Neuronal stem cell (in vitro differentiated cells): ENCODE data around the gene GPBP1.
A peak's percentile ranks its signal among the peaks of the same experiment; 100 is the strongest.
"Not testable (repeated sequence)": the region's sequence is repeated elsewhere in the genome, so short reads cannot be mapped to it uniquely, and the experiment has no call there.

ENCODE experiments used
- DNase-seq: peaks from one replicate; pipeline ENCODE4 v3.0.0-alpha.2; 2013; ENCODE audit warnings: low spot score
- H2AFZ ChIP-seq: one replicate; pipeline ENCODE4 v1.6.1; 2013; ENCODE audit warnings: mild to moderate bottlenecking, low read length, inconsistent platforms
- H2AK5ac ChIP-seq: 2 replicates; pipeline ENCODE4 v1.6.1; 2013; ENCODE audit warnings: low read depth, mild to moderate bottlenecking, inconsistent platforms, low read length, moderate library complexity, mixed read lengths
- H2BK120ac ChIP-seq: 2 replicates; pipeline ENCODE4 v1.6.1; 2013; ENCODE audit warnings: low read depth, mild to moderate bottlenecking, inconsistent platforms, low read length, moderate library complexity, mixed read lengths
- H2BK12ac ChIP-seq: one replicate; pipeline ENCODE4 v1.6.1; 2013; ENCODE audit warnings: low read length, inconsistent platforms
- H2BK15ac ChIP-seq: 2 replicates; pipeline ENCODE4 v1.6.1; 2013; ENCODE audit warnings: mild to moderate bottlenecking, low read length, inconsistent platforms, mixed read lengths
- H2BK5ac ChIP-seq: one replicate; pipeline ENCODE4 v1.6.1; 2013; ENCODE audit warnings: inconsistent platforms, mild to moderate bottlenecking, low read length, moderate library complexity
- H3K14ac ChIP-seq: one replicate; pipeline ENCODE4 v1.6.1; 2013; ENCODE audit warnings: low read length, inconsistent platforms
- H3K18ac ChIP-seq: 2 replicates; pipeline ENCODE4 v1.6.1; 2013; ENCODE audit warnings: low read length, inconsistent platforms
- H3K23ac ChIP-seq: 2 replicates; pipeline ENCODE4 v1.6.1; 2013; ENCODE audit warnings: low read depth, mild to moderate bottlenecking, mixed read lengths, low read length, inconsistent platforms; ENCODE audit not compliant: poor library complexity
- H3K27ac ChIP-seq: replicated peaks from 3 replicates; pipeline ENCODE4 v1.5.1; 2013; ENCODE audit warnings: low read length, inconsistent platforms
- H3K27me3 ChIP-seq, 3 experiments: 2 replicates each; pipeline ENCODE4 v1.6.1; 2013; ENCODE audit warnings: low read length in 3 of 3, mild to moderate bottlenecking in 2 of 3, inconsistent platforms in 1 of 3, low read depth in 1 of 3, mixed read lengths in 1 of 3, moderate library complexity in 1 of 3; ENCODE audit not compliant: control insufficient read depth in 3 of 3, insufficient read depth in 3 of 3
- H3K36me3 ChIP-seq, 2 donors: replicated peaks in 1 of 2; 2 replicates each; pipeline ENCODE4 v1.6.1; 2013; ENCODE audit warnings: low read length in 2 of 2; ENCODE audit not compliant: control insufficient read depth in 2 of 2, insufficient read depth in 2 of 2
- H3K4ac ChIP-seq: 2 replicates; pipeline ENCODE4 v1.6.1; 2013; ENCODE audit warnings: inconsistent platforms, mild to moderate bottlenecking, low read length, moderate library complexity
- H3K4me1 ChIP-seq, 2 donors: 1 replicate in 1 of 2; 2 replicates in 1 of 2; pipeline ENCODE4 v1.6.1; 2013; ENCODE audit warnings: low read length in 2 of 2, low read depth in 1 of 2; ENCODE audit not compliant: control insufficient read depth in 2 of 2, insufficient read depth in 1 of 2
- H3K4me2 ChIP-seq: one replicate; pipeline ENCODE4 v1.6.1; 2013; ENCODE audit warnings: mild to moderate bottlenecking, low read length, inconsistent platforms; ENCODE audit not compliant: insufficient read depth, poor library complexity, severe bottlenecking
- H3K4me3 ChIP-seq, 2 donors: 2 replicates each; pipeline ENCODE4 v1.5.1; 2013; ENCODE audit warnings: low read length in 2 of 2, mild to moderate bottlenecking in 2 of 2, inconsistent platforms in 1 of 2, moderate library complexity in 1 of 2
- H3K79me1 ChIP-seq: one replicate; pipeline ENCODE4 v1.6.1; 2013; ENCODE audit warnings: low read depth, mild to moderate bottlenecking, inconsistent platforms, low read length, moderate library complexity
- H3K9ac ChIP-seq: one replicate; pipeline ENCODE4 v1.6.1; 2013; ENCODE audit warnings: mild to moderate bottlenecking, low read depth, low read length, inconsistent platforms; ENCODE audit not compliant: poor library complexity
- H3K9me3 ChIP-seq, 2 donors: replicated peaks in 1 of 2; 2 replicates each; pipeline versions ENCODE3 to v1.6.1; 2013; ENCODE audit warnings: low read length in 2 of 2, mild to moderate bottlenecking in 2 of 2, inconsistent platforms in 1 of 2, low read depth in 1 of 2, mixed read lengths in 1 of 2, moderate library complexity in 1 of 2; ENCODE audit not compliant: control insufficient read depth in 2 of 2, insufficient read depth in 1 of 2
- H4K8ac ChIP-seq: one replicate; pipeline ENCODE4 v1.6.1; 2013; ENCODE audit warnings: low read depth, mild to moderate bottlenecking, inconsistent platforms, low read length, moderate library complexity
- H4K91ac ChIP-seq: one replicate; pipeline ENCODE4 v1.6.1; 2013; ENCODE audit warnings: low read length, low read depth, mild to moderate bottlenecking, inconsistent platforms; ENCODE audit not compliant: poor library complexity
- WGBS, 2 donors: extraction: QIAGEN DNeasy Blood & Tissue Kit; methylation state at CpG; one replicate each; pipeline ENCODE4 v1.1.7; 2013; ENCODE audit warnings: missing lambda C conversion rate in 2 of 2, mixed read lengths in 1 of 2; ENCODE audit not compliant: insufficient read length in 2 of 2, insufficient replicate concordance in 1 of 2; ENCODE audit errors: extremely low coverage in 2 of 2; 5-methylcytosine and 5-hydroxymethylcytosine counted together

The GPBP1 gene

GRCh38 chr5:57176350-57176857 lies 2.5 kb downstream of the GPBP1 start:
- Histone ChIP-seq H3K14ac (no peak overlapping the region), H3K9me3 (no peaks in the 10 kb centered on the region), H2BK12ac (no peak overlapping the region), H2AK5ac (no peak overlapping the region), H3K27ac (no peak overlapping the region), H2BK5ac (no peak overlapping the region), H3K4me2 (peak overlapping the region; percentile 43), H3K23ac (no peak overlapping the region), H3K27me3 (no peaks in the 10 kb centered on the region), H2BK120ac (no peak overlapping the region), H4K91ac (no peak overlapping the region), H2BK15ac (no peak overlapping the region), H3K36me3 (peaks cover 2 to 56% of the 10 kb centered on the region in 2 donors), H3K4me1 (peaks cover 4 to 7% of the 10 kb centered on the region in 2 donors), H3K9ac (no peak overlapping the region), H2AFZ (no peak overlapping the region), H3K18ac (no peak overlapping the region), H3K4ac (no peak overlapping the region), H3K79me1 (no peaks in the 10 kb centered on the region), H4K8ac (no peak overlapping the region), H3K4me3 (peak overlapping the region; percentile 55 to 99)
- DNase-seq: no peak
- no CpG with 5 or more reads among the region's 7 CpGs for WGBS, 2 donors

DNA sequence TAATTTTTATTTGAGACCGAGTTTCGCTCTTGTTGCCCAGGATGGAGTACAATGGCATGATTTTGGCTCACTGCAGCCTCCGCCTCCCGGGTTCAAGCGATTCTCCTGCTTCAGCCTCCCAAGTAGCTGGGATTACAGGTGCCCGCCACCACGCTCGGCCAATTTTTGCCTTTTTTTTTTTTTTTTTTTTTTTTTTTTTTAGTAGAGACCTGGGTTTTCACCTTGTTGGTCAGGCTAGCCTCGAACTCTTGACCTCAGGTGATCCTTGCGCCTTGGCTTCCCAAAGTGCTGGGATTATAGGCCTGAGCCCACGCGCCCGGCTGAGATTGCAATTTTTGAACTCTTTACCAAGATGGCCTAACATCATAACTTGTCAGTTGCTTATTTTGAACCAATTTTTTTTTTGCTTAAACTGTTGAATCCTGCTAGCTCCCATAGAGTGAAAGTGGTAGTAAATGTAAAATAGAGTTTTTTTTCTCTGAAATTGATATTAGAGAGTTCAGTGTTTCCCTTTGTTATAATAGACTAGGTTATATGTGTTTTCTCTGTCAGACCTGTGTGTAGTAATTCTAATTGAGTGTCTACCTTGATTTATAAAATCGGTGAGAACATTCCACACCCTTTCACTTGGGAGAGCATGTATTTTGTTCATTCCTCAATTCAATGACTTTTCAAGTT lies 3.8 kb downstream of the GPBP1 start:
- H3K4me3 ChIP-seq: peak overlapping the region in 1 of 2 donors; percentile 17
- no peak overlapping the region for H3K27ac ChIP-seq
- H2BK120ac ChIP-seq: no peak overlapping the region
- no peaks in the 10 kb centered on the region for H3K79me1 ChIP-seq
- H3K23ac ChIP-seq: no peak overlapping the region
- H2AFZ ChIP-seq: no peak overlapping the region
- no peak overlapping the region for H3K9ac ChIP-seq
- H3K18ac ChIP-seq: no peak overlapping the region
- H3K36me3 ChIP-seq: peaks cover 2 to 65% of the 10 kb centered on the region in 2 donors
- H2AK5ac ChIP-seq: no peak overlapping the region
- H4K8ac ChIP-seq: no peak overlapping the region
- H4K91ac ChIP-seq: no peak overlapping the region
- peak overlapping the region; percentile 25 for H3K4me2 ChIP-seq
- no peak overlapping the region for H2BK15ac ChIP-seq
- WGBS, 2 donors: no CpG with 5 or more reads among the region's 14 CpGs
- H2BK5ac ChIP-seq: no peak overlapping the region
- H3K4me1 ChIP-seq: peaks cover 2 to 3% of the 10 kb centered on the region in 2 donors
- no peaks in the 10 kb centered on the region for H3K27me3 ChIP-seq
- no peak overlapping the region for H3K4ac ChIP-seq
- no peak overlapping the region for H3K14ac ChIP-seq
- H2BK12ac ChIP-seq: no peak overlapping the region
- H3K9me3 ChIP-seq: no peaks in the 10 kb centered on the region
- no peak for DNase-seq

- not testable (repeated sequence) for H2BK5ac ChIP-seq, H2BK15ac ChIP-seq, H3K9me3 ChIP-seq, H3K27me3 ChIP-seq, DNase-seq, H3K79me1 ChIP-seq, H3K23ac ChIP-seq, H2AFZ ChIP-seq, H3K4ac ChIP-seq, H3K18ac ChIP-seq, H4K91ac ChIP-seq, H4K8ac ChIP-seq, H2BK12ac ChIP-seq, H3K9ac ChIP-seq, H3K4me3 ChIP-seq, H3K27ac ChIP-seq, H2AK5ac ChIP-seq, H3K4me1 ChIP-seq, H2BK120ac ChIP-seq, H3K14ac ChIP-seq
- peaks cover 2 to 67% of the 10 kb centered on the region in 2 donors for H3K36me3 ChIP-seq
- WGBS, 2 donors: no CpG with 5 or more reads among the region's 12 CpGs
- peak overlapping the region; percentile 11 for H3K4me2 ChIP-seq
Measured at GRCh38 chr5:57178238-57178637, 4.4 kb downstream of the GPBP1 start.

DNA sequence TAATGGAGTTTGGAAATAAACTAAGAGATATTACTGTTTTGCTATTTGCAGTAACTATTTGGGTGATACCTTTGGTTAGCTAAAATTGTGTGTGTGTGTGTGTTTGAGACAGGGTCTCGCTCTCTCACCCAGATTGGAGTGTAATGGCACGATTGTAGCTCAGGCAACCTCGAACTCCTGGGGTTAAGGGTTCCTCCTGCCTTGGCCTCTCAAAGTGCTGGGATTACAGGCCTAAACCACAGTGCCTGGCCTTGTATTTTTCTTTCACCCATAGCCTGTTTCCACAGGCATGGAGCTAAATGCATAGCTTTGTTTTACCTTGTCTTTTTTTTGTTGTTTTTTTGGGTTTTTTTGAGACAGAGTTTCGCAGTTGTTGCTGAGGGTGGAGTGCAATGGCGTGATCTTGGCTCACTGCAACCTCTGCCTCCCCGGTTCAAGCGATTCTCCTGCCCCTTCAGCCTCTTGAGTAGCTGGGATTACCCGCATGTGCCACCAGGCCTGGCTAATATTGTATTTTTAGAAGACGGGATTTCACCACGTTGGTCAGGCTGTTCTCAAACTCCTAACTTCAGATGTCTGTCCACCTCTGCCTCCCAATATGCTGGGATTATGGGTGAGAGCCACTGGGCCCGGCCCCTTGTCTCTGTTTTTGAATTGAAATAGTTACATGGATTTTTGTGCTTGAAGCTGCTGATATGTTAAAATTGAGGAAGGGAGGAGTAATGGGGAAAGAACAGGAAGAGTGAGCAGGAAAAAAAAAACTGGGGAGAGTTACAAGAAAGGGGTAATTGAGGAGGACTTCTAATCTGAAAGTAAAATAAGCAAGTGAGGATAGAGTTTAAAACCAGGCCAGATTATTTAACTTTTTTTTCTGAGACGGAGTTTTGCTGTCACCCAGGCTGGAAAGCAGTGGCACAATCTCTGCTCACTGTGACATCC lies 5.7 kb downstream of the GPBP1 start:
- no peak overlapping the region for H3K27ac ChIP-seq
- DNase-seq: no peak
- WGBS, 2 donors: no CpG with 5 or more reads among the region's 12 CpGs
- H3K4ac ChIP-seq: no peak overlapping the region
- H3K9me3 ChIP-seq: peaks cover 3 to 13% of the 10 kb centered on the region in 2 donors
- H4K91ac ChIP-seq: no peak overlapping the region
- peaks cover 8 to 80% of the 10 kb centered on the region in 2 donors for H3K36me3 ChIP-seq
- H3K14ac ChIP-seq: no peak overlapping the region
- H3K4me2 ChIP-seq: no peak overlapping the region
- no peak overlapping the region for H2AK5ac ChIP-seq
- H3K23ac ChIP-seq: no peak overlapping the region
- H3K9ac ChIP-seq: no peak overlapping the region
- no peak overlapping the region for H3K4me3 ChIP-seq
- no peak overlapping the region for H2BK12ac ChIP-seq
- no peaks in the 10 kb centered on the region for H3K27me3 ChIP-seq
- H3K4me1 ChIP-seq: peaks cover 2 to 3% of the 10 kb centered on the region in 2 donors
- no peak overlapping the region for H2BK120ac ChIP-seq
- H3K79me1 ChIP-seq: peaks cover 2% of the 10 kb centered on the region
- no peak overlapping the region for H2BK15ac ChIP-seq
- no peak overlapping the region for H4K8ac ChIP-seq
- H2BK5ac ChIP-seq: no peak overlapping the region
- no peak overlapping the region for H3K18ac ChIP-seq
- H2AFZ ChIP-seq: no peak overlapping the region
